Breast epithelium (tissue), 3 donors: Measurements from ENCODE around the gene ROBO2.
A peak's percentile ranks its signal among the peaks of the same experiment; 100 is the strongest.

Source experiments
- POLR2A ChIP-seq: fragments of 450-650 bp; IDR thresholded peaks from one replicate; pipeline ENCODE4 v1.6.1; 2016; ENCODE audit warnings: antibody characterized with exemption, mild to moderate bottlenecking, moderate library complexity
- POLR2AphosphoS5 ChIP-seq, 3 donors: sonication (generic); formaldehyde crosslinking; IDR thresholded peaks; one replicate each; pipeline ENCODE4 v1.6.1; 2017; ENCODE audit warnings: antibody characterized with exemption in 3 of 3
- TF ChIP-seq, protein P1 (sequence below), 3 donors: fragments of 450-650 bp; IDR thresholded peaks; one replicate each; pipeline ENCODE4 v1.5.1; 2016 to 2017; ENCODE audit warnings: antibody characterized with exemption in 3 of 3, mild to moderate bottlenecking in 3 of 3, moderate library complexity in 3 of 3

GRCh38 chr3:77038468-77038929 is 1.4 kb upstream of the ROBO2 start:
- no peak for TF ChIP-seq POLR2A
- TF ChIP-seq, protein P1, sequence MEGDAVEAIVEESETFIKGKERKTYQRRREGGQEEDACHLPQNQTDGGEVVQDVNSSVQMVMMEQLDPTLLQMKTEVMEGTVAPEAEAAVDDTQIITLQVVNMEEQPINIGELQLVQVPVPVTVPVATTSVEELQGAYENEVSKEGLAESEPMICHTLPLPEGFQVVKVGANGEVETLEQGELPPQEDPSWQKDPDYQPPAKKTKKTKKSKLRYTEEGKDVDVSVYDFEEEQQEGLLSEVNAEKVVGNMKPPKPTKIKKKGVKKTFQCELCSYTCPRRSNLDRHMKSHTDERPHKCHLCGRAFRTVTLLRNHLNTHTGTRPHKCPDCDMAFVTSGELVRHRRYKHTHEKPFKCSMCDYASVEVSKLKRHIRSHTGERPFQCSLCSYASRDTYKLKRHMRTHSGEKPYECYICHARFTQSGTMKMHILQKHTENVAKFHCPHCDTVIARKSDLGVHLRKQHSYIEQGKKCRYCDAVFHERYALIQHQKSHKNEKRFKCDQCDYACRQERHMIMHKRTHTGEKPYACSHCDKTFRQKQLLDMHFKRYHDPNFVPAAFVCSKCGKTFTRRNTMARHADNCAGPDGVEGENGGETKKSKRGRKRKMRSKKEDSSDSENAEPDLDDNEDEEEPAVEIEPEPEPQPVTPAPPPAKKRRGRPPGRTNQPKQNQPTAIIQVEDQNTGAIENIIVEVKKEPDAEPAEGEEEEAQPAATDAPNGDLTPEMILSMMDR (IDR thresholded peaks at IDR 0.05), result peak; percentile 42 to 71 (median 67)
- no peak for TF ChIP-seq POLR2AphosphoS5 (IDR thresholded peaks at IDR 0.05)
